Erythroblast (primary cell): ENCODE measurements around the gene CENPO.

ENCODE experiments used
- GATA1 ChIP-seq: IDR thresholded peaks from 2 replicates; pipeline ENCODE4 v1.6.1; 2011; ENCODE audit warnings: low read depth, mild to moderate bottlenecking, control low read depth, low read length, moderate library complexity
- POLR2A ChIP-seq: IDR thresholded peaks from 2 replicates; pipeline ENCODE4 v1.6.1; 2011; ENCODE audit warnings: mild to moderate bottlenecking, low read length

DNA sequence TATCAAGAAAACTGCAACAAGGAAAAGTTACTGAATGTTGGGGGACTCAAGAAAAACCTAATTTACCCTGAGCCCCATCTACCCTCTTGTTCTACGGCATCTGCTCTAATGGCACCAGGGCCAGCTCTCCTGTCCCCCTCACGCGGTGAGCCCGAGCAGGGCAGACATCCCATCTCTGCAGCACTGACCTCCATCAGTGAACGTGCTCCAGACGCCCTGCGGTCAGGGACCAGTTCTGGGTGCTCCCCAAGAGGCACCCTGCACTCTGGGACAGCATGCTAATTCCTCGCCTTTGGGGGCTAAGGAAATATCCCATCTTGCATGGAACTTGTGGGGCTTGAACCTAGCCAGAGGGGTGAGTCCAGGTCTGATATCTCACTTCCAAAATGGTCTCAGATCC, 43.0 kb downstream of the CENPO start:
- TF ChIP-seq POLR2A (no peak), GATA1 (no peak)
